DND-41 (cell line): Measurements from ENCODE around the gene DIS3L2.

ENCODE experiments used
- EZH2 ChIP-seq: IDR thresholded peaks from 3 replicates; pipeline ENCODE4 v1.6.1; 2012; ENCODE audit warnings: borderline replicate concordance, low read depth, mild to moderate bottlenecking, moderate library complexity, low read length, inconsistent platforms; ENCODE audit not compliant: severe bottlenecking
- TF ChIP-seq, protein P1 (sequence below): IDR thresholded peaks from 2 replicates; pipeline ENCODE4 v1.5.1; 2012; ENCODE audit warnings: borderline replicate concordance, low read length, moderate library complexity, mild to moderate bottlenecking; ENCODE audit not compliant: poor library complexity, severe bottlenecking; ENCODE audit errors: extremely low read depth

DNA sequence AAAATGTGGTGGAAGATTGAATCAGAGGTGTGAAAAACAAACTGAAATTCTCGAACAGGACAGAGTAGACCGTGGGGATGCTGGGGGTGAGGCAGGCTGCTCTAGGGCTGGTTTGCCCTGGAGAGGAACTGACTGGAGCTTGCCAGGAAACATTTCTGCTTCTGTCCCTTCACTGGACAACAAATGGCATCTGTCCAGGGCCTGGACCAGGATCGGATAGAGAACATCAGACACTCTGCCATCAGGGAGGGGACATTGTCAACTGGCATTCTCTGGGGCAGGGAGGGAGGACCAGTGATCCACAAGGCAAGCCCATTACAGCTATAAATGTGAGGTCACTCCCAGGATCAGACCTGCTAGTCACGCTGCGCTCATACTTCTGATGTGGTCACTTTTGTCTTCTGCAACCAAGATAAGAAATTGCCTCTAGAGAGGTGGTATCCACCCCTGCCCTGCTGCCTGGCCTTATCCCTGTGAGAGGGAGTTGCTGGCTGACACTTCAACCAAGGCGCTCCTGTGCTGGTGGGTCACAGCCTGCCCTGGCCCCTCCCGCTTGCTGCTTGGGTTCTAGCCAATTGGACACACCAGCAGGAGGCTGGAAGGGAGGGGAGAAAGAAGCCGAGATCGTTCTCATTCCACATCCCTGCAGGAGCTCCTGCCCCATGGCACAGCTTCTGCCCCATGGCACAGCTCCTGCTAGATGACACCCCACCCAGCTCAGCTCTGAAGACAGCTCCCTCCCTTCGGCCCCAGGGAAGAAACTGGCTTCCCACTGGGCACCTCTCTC lies 44.0 kb upstream of the DIS3L2 start:
- TF ChIP-seq, protein P1, sequence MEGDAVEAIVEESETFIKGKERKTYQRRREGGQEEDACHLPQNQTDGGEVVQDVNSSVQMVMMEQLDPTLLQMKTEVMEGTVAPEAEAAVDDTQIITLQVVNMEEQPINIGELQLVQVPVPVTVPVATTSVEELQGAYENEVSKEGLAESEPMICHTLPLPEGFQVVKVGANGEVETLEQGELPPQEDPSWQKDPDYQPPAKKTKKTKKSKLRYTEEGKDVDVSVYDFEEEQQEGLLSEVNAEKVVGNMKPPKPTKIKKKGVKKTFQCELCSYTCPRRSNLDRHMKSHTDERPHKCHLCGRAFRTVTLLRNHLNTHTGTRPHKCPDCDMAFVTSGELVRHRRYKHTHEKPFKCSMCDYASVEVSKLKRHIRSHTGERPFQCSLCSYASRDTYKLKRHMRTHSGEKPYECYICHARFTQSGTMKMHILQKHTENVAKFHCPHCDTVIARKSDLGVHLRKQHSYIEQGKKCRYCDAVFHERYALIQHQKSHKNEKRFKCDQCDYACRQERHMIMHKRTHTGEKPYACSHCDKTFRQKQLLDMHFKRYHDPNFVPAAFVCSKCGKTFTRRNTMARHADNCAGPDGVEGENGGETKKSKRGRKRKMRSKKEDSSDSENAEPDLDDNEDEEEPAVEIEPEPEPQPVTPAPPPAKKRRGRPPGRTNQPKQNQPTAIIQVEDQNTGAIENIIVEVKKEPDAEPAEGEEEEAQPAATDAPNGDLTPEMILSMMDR, result no peak
- TF ChIP-seq EZH2, result no peak
